ENCODE results near the gene UQCR11. TPM values are rescaled to one million over a fixed set of nuclear protein-coding genes. Genes with fewer than 3 reads are reported as not detected.

The UQCR11 gene
- total RNA-seq, 2 experiments from 2014 or later = 86.2 to 187 TPM

DNA sequence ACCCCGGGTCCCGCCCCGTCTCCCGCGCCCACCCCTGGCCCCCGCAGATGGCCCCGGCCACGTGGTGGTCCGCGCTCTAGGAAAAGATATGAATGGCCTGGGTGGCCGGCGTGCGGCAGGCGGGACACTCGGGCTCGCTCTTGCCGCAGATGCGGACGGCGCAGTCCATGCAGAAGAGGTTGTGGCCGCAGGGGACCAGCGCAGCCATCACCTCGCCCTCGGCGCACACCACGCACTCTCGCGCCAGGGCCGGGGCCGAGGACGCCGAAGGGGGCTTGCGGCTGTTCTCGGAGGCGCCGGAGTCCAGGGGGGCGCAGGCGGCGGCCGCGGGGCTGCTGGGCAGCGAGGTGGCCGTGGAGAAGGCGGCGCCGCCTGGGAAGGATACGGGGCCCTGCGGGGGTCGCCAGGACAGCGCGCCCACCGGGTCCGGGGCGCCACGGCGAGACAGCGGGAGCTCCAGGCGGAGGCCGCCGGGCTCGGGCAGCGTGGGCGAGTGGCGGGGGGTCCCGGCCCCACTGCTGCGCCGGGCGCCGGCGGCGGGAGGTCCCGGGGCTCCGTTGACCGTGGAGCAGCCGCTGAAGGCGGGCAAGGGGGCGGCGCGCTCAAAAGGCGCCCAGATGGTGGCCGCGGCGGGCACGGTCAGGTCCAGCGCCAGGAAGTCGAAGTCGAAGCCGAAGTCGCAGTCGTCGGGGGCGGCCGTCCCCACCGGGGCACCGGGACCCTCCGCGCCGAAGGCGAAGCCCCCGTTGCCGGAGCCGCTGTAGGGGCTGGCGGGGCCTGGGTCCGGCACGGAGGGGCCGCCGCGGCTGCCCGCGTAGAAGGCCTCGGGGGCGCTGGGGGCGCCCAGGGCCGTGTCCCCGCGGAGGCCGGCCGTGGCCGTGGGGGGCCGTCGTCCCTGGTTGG lies 49.5 kb downstream of the UQCR11 start:
- Histone ChIP-seq H3K9me3 (ENCODE audit: low read length) (no peaks in the 10 kb centered on the region), H3K4me2 (ENCODE audit: low read length) (no peak overlapping the region), H3K4me1 (ENCODE audit: insufficient read depth, low read length, poor library complexity, severe bottlenecking) (no peaks in the 10 kb centered on the region), H2AFZ (ENCODE audit: low read length) (no peak overlapping the region), H3K36me3 (ENCODE audit: insufficient read depth, low read length) (no peaks in the 10 kb centered on the region), H3K9me2 (ENCODE audit: insufficient read depth, low read length) (no peaks in the 10 kb centered on the region), H3K4me3 (ENCODE audit: low read depth, low read length, poor library complexity, severe bottlenecking) (no peak overlapping the region), H4K20me1 (ENCODE audit: insufficient read depth, low read length) (no peaks in the 10 kb centered on the region), H3K79me2 (ENCODE audit: insufficient read depth, low read depth, low read length) (no peaks in the 10 kb centered on the region), H3K27ac (ENCODE audit: low read depth, low read length, poor library complexity, severe bottlenecking) (no peak overlapping the region)
- ChIA-PET CTCF (ENCODE audit: unreplicated experiment) (no interaction called here), POLR2A (no interaction called here)
- no TSS peak for BruUV-seq (replicated peaks)
- TF ChIP-seq, protein P1, sequence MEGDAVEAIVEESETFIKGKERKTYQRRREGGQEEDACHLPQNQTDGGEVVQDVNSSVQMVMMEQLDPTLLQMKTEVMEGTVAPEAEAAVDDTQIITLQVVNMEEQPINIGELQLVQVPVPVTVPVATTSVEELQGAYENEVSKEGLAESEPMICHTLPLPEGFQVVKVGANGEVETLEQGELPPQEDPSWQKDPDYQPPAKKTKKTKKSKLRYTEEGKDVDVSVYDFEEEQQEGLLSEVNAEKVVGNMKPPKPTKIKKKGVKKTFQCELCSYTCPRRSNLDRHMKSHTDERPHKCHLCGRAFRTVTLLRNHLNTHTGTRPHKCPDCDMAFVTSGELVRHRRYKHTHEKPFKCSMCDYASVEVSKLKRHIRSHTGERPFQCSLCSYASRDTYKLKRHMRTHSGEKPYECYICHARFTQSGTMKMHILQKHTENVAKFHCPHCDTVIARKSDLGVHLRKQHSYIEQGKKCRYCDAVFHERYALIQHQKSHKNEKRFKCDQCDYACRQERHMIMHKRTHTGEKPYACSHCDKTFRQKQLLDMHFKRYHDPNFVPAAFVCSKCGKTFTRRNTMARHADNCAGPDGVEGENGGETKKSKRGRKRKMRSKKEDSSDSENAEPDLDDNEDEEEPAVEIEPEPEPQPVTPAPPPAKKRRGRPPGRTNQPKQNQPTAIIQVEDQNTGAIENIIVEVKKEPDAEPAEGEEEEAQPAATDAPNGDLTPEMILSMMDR (conservative IDR thresholded peaks at IDR 0.05; ENCODE audit: low read length) = no peak
- no peak for TF ChIP-seq EZH2phosphoT487 (IDR thresholded peaks at IDR 0.05; ENCODE audit: borderline replicate concordance, low read depth, low read length)
- DNase-seq (ENCODE audit: low spot score) = no peak
- intact Hi-C loops (cut with micrococcal nuclease; ENCODE audit: unreplicated experiment) = no loop called here

DNA sequence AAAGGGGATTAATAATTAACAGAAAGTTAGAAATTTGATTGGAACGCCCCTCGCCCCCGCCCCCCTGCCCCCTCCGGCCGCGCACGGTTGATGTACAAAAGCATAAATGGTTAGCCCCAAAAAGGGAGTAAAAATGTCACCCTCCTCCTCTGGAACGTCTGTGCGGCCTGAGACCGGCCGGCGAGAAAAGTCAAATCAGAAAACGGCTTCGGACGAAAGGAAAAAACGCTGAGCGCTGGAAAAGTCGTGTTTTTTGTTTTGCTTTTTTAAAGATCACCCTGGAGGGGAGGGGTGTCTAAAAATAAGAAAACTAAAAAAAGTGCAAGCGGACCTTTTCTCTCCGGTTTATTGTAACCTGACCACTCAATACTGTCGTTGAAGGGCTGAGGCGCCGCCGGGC lies 50.3 kb downstream of the UQCR11 start:
- Histone ChIP-seq H3K36me3 (ENCODE audit: insufficient read depth, low read length) (no peaks in the 10 kb centered on the region), H3K4me1 (ENCODE audit: insufficient read depth, low read length, poor library complexity, severe bottlenecking) (no peaks in the 10 kb centered on the region), H3K9me3 (ENCODE audit: low read length) (no peaks in the 10 kb centered on the region), H3K27ac (ENCODE audit: low read depth, low read length, poor library complexity, severe bottlenecking) (no peak overlapping the region), H3K4me2 (ENCODE audit: low read length) (no peak overlapping the region), H3K9me2 (ENCODE audit: insufficient read depth, low read length) (no peaks in the 10 kb centered on the region), H3K79me2 (ENCODE audit: insufficient read depth, low read depth, low read length) (no peaks in the 10 kb centered on the region), H3K4me3 (ENCODE audit: low read depth, low read length, poor library complexity, severe bottlenecking) (no peak overlapping the region), H4K20me1 (ENCODE audit: insufficient read depth, low read length) (no peaks in the 10 kb centered on the region), H2AFZ (ENCODE audit: low read length) (no peak overlapping the region)
- TF ChIP-seq, protein P1 (conservative IDR thresholded peaks at IDR 0.05; ENCODE audit: low read length) = no peak
- TF ChIP-seq EZH2phosphoT487 (IDR thresholded peaks at IDR 0.05; ENCODE audit: borderline replicate concordance, low read depth, low read length) = no peak
- intact Hi-C loops (cut with micrococcal nuclease; ENCODE audit: unreplicated experiment) = no loop called here
- POLR2A ChIA-PET = no interaction called here
- CTCF ChIA-PET (ENCODE audit: unreplicated experiment) = no interaction called here
- DNase-seq (ENCODE audit: low spot score) = no peak
- no TSS peak for BruUV-seq (replicated peaks)

DNA sequence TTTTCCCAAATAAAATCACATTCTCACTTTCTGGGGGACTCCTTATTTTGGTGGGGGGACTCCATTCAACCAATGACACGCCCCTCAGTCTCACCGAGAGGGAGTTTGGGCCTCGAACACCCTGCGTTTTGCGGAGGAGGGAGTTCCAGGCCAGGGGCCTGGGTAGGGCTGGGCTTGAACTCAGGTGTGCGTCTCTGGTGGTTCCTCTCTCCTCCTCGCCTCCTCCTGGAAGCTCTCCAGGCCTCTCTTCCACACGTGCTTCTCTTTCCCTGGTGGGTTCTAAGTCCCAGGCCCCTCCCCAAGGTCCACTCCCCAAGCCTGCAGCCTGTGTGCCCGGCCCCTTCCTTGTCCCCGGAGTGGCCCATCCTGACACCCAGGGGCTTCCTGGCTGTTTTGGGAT lies 51.8 kb downstream of the UQCR11 start:
- Histone ChIP-seq H3K4me2 (ENCODE audit: low read length) (no peak overlapping the region), H3K9me3 (ENCODE audit: low read length) (no peaks in the 10 kb centered on the region), H3K36me3 (ENCODE audit: insufficient read depth, low read length) (no peaks in the 10 kb centered on the region), H4K20me1 (ENCODE audit: insufficient read depth, low read length) (no peaks in the 10 kb centered on the region), H3K9me2 (ENCODE audit: insufficient read depth, low read length) (no peaks in the 10 kb centered on the region), H3K4me3 (ENCODE audit: low read depth, low read length, poor library complexity, severe bottlenecking) (no peak overlapping the region), H3K27ac (ENCODE audit: low read depth, low read length, poor library complexity, severe bottlenecking) (no peak overlapping the region), H3K4me1 (ENCODE audit: insufficient read depth, low read length, poor library complexity, severe bottlenecking) (no peaks in the 10 kb centered on the region), H3K79me2 (ENCODE audit: insufficient read depth, low read depth, low read length) (no peaks in the 10 kb centered on the region), H2AFZ (ENCODE audit: low read length) (no peak overlapping the region)
- POLR2A ChIA-PET = no interaction called here
- CTCF ChIA-PET (ENCODE audit: unreplicated experiment) = no interaction called here
- DNase-seq (ENCODE audit: low spot score) = no peak
- no TSS peak for BruUV-seq (replicated peaks)
- no peak for TF ChIP-seq EZH2phosphoT487 (IDR thresholded peaks at IDR 0.05; ENCODE audit: borderline replicate concordance, low read depth, low read length)
- TF ChIP-seq, protein P1 (conservative IDR thresholded peaks at IDR 0.05; ENCODE audit: low read length) = no peak
- intact Hi-C loops (cut with micrococcal nuclease; ENCODE audit: unreplicated experiment) = no loop called here
